WTC11 (cell line): Measurements from ENCODE around the gene DRD1.

ENCODE experiments used
- ELF4 ChIP-seq: sonication (generic); formaldehyde crosslinking; IDR thresholded peaks from 2 replicates; pipeline ENCODE4 v1.8.1; 2022; ENCODE audit warnings: low read depth, mild to moderate bottlenecking, moderate library complexity, missing genetic modification reagents
- EMX1 ChIP-seq: fragments of 250-450 bp; sonication (Bioruptor Pico); IDR thresholded peaks from 2 replicates; pipeline ENCODE4 v1.8.0; 2021; ENCODE audit warnings: mild to moderate bottlenecking
- GABPB1 ChIP-seq: sonication (generic); formaldehyde crosslinking; IDR thresholded peaks from 2 replicates; pipeline ENCODE4 v1.8.1; 2023; ENCODE audit warnings: mild to moderate bottlenecking, missing genetic modification reagents
- KAT7 ChIP-seq: sonication (generic); formaldehyde crosslinking; IDR thresholded peaks from 2 replicates; pipeline ENCODE4 v1.8.1; 2023; ENCODE audit warnings: missing genetic modification reagents, mild to moderate bottlenecking, borderline replicate concordance
- ZNF396 ChIP-seq: fragments of 250-450 bp; sonication (Bioruptor Pico); IDR thresholded peaks from 2 replicates; pipeline ENCODE4 v1.8.0; 2021; ENCODE audit warnings: mild to moderate bottlenecking, moderate library complexity, borderline replicate concordance
- ZNF423 ChIP-seq: fragments of 250-450 bp; sonication (Bioruptor Pico); IDR thresholded peaks from 2 replicates; pipeline ENCODE4 v2.1.2; 2022; ENCODE audit warnings: mild to moderate bottlenecking, moderate library complexity
- TF ChIP-seq, protein P1 (sequence below): fragments of 200-600 bp; IDR thresholded peaks from 2 replicates; pipeline ENCODE4 v1.8.0; 2022; ENCODE audit warnings: antibody characterized with exemption
- TF ChIP-seq, protein P2 (sequence below): sonication (generic); formaldehyde crosslinking; IDR thresholded peaks from 2 replicates; pipeline ENCODE4 v1.8.1; 2022; ENCODE audit warnings: low read depth, mild to moderate bottlenecking, moderate library complexity, missing genetic modification reagents, borderline replicate concordance
- TF ChIP-seq, protein P3 (sequence below): sonication (generic); formaldehyde crosslinking; IDR thresholded peaks from 2 replicates; pipeline ENCODE4 v1.8.0; 2022; ENCODE audit warnings: mild to moderate bottlenecking, missing genetic modification reagents
- TF ChIP-seq, protein P4 (sequence below): sonication (generic); formaldehyde crosslinking; conservative IDR thresholded peaks from 2 replicates; pipeline ENCODE4 v1.8.1; 2022; ENCODE audit warnings: mild to moderate bottlenecking, missing genetic modification reagents

DNA sequence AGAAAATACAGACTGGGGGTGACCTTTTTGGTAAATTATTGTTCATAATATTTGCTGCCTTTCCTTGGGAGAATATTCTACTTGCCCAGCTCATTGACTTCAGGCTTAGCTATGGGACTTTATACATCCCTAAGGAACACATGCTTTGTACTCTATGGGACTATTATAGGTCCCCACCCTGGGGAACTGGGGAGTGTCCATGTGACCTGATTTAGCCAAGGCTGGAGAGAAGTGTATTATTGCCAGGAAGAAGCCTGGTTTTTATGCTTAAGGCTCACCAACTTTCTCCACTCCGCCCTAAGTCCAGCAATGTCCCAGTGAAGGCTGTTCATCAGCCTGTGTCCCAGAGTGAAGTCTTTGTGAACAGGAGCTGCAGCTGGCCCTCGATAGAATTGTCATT, 16.6 kb upstream of the DRD1 start:
- no peak for TF ChIP-seq ZNF423 (CRISPR knock-in tag)
- TF ChIP-seq KAT7 (CRISPR knock-in tag) = no peak
- TF ChIP-seq, protein P1, sequence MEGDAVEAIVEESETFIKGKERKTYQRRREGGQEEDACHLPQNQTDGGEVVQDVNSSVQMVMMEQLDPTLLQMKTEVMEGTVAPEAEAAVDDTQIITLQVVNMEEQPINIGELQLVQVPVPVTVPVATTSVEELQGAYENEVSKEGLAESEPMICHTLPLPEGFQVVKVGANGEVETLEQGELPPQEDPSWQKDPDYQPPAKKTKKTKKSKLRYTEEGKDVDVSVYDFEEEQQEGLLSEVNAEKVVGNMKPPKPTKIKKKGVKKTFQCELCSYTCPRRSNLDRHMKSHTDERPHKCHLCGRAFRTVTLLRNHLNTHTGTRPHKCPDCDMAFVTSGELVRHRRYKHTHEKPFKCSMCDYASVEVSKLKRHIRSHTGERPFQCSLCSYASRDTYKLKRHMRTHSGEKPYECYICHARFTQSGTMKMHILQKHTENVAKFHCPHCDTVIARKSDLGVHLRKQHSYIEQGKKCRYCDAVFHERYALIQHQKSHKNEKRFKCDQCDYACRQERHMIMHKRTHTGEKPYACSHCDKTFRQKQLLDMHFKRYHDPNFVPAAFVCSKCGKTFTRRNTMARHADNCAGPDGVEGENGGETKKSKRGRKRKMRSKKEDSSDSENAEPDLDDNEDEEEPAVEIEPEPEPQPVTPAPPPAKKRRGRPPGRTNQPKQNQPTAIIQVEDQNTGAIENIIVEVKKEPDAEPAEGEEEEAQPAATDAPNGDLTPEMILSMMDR = no peak
- no peak for TF ChIP-seq EMX1 (CRISPR knock-in tag)
- no peak for TF ChIP-seq GABPB1
- TF ChIP-seq, protein P2, sequence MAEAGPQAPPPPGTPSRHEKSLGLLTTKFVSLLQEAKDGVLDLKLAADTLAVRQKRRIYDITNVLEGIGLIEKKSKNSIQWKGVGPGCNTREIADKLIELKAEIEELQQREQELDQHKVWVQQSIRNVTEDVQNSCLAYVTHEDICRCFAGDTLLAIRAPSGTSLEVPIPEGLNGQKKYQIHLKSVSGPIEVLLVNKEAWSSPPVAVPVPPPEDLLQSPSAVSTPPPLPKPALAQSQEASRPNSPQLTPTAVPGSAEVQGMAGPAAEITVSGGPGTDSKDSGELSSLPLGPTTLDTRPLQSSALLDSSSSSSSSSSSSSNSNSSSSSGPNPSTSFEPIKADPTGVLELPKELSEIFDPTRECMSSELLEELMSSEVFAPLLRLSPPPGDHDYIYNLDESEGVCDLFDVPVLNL = no peak
- TF ChIP-seq ZNF396 = no peak
- no peak for TF ChIP-seq ELF4
- TF ChIP-seq, protein P3, sequence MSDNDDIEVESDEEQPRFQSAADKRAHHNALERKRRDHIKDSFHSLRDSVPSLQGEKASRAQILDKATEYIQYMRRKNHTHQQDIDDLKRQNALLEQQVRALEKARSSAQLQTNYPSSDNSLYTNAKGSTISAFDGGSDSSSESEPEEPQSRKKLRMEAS (CRISPR knock-in tag) = no peak
- TF ChIP-seq, protein P4, sequence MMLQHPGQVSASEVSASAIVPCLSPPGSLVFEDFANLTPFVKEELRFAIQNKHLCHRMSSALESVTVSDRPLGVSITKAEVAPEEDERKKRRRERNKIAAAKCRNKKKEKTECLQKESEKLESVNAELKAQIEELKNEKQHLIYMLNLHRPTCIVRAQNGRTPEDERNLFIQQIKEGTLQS = no peak
